Measurements from ENCODE around the gene PNPLA8.

PNPLA8 gene

DNA sequence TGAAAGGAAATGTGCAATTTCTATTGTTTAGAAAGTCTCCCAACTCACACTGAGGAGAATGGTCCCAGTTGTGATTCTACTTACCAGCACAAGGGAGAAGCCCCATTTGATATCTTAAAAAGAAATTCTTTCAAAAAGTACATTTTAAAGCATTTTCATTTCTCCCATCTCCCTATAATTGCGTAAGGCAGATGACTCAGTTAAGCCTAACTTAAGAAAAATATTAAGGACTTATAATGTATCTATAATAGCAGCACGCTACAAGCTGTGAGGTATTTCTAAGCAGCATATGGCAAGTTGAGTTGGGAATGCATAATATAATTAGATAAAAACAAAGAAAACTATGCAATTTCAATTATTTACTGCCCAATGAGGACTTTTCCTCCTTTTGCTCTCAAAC lies 61.2 kb downstream of the PNPLA8 start:
- DNase-seq: no peak

DNA sequence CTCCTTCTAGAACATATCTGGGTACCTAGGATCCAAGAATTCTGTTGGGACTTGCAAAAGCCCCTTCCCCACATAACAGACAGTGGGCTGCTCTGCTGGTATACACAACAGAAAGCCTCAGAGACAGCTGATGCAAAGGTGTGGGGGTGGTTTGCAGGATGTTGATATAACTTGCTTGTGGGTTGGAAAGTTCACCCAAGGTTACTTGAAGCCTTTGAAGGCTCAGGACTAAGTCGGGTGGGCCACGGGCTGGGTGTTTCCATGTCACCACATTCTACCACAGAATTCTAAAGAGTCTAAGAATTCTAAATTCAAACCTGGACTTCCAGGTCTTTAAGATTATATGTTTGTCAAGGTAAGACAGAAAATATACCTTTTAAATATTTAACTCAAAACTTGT lies 62.3 kb downstream of the PNPLA8 start:
- DNase-seq: no peak

DNA sequence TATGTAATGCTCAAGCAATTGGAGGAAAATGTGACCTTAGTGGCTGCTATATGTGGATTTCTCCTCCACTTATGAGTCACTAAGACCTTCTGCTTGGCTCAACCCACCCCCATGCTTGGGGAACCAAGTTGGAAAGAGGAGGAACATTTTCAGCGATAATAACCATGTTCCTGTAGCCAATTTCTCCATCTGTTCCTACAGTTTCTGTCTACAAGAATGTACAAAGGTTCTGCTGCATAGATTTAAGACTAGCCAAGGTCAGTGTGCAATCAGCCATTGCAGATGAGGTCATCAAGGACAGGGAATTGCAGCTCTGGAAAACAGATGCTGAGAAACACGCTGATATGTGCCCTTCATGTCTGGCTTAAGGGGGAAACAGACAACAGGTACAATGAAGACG lies 64.1 kb downstream of the PNPLA8 start:
- no peak for DNase-seq

GRCh38 chr7:108460964-108461363 lies 65.0 kb downstream of the PNPLA8 start:
- no peak for DNase-seq

GRCh38 chr7:108459922-108460551 lies 65.9 kb downstream of the PNPLA8 start:
- DNase-seq: no peak

DNA sequence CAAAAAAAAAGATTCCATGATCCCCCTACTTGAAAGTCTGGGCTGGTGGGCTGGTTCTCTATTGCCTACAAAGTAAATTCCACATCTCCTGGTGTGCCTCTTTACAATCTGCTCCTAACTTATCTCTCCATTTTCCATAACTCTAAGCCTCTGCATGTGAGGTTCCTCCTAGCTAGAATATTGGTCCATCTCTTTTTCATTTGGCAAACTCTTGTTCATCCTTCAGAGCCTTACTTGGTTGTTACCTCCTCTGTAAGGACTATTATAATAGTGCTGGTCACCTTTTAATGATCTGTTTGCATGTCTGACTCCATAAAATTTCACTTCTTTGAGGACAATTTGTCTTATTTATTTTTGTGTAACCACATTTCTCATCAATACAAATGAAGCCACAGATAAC lies 68.1 kb downstream of the PNPLA8 start:
- no peak for DNase-seq

DNA sequence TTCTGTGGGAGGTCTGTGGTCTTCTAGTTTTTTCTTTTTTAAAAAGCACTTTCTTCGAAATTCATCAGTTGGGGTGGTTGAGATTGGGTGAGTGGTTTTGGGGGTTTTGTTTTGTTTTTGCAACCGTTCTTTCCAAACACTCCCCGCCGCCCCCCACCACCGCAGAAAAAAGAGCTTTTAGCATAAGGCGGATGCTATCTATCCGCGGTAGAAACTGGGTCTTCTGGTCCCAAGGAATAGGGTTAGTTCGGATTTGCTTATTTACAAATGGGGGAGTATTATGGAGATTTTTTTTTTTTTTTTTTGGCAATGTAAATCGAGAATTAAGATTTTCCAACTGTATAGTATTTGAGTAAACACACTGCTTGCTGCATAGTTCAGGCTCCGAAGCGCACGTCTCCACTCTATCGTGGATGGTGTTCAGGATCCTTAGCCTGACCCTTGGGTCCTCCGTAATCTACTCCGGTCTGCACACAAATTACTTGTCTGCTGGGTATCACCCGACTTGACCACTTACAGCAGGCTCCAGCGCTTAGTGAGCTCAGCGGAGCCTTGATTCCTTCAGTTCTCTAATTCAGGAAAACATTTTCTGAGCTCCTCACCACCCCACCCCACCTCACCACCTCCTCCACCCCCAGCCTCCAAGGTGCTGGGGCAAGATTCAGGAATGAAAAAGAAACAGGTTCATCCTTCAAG lies 68.9 kb downstream of the PNPLA8 start:
- no peak for DNase-seq

DNA sequence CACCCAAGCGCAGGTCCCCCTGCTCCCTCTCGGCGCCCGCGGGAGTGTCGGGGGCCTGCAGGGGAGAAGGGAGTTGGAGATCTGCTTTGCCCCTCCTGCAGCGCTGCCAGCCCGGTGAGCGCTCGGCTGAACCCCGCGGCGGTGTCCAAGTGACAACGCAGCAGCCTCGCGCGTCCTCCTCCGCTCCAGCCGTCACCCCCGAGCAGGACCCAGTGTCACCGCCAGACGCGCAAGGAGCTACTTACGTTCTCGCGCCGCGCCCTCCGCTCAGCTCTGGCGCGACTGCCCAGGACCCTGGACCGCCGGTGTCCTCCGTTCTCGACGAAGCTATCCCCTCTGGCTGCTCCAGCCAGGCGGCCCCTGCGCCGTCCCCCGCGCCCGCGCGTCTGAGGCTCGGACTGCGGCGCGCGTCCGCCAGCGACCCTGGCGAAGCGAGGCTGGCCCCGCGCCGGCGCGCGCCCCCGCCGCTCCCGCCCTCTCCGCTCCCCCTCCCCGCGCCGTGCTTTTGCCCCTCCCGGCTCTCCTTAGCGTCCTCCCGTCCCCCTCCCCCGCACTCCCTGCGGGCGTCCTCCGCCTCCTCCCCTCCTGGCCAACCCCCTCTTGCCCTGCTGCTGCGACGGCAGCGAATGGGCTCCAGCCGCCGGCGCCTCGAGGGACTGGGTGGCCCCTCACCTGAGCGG lies 69.8 kb downstream of the PNPLA8 start, which contains the start of gene NRCAM:
Gene NRCAM (minus strand): TSS at position 439 of the 680 bp plus-strand sequence. CDS start 216,372 bp downstream, outside the sequence.
- no peak for DNase-seq

- DNase-seq: no peak
These were observed 70.4 kb downstream of the PNPLA8 start for GRCh38 chr7:108455551-108455997.

DNA sequence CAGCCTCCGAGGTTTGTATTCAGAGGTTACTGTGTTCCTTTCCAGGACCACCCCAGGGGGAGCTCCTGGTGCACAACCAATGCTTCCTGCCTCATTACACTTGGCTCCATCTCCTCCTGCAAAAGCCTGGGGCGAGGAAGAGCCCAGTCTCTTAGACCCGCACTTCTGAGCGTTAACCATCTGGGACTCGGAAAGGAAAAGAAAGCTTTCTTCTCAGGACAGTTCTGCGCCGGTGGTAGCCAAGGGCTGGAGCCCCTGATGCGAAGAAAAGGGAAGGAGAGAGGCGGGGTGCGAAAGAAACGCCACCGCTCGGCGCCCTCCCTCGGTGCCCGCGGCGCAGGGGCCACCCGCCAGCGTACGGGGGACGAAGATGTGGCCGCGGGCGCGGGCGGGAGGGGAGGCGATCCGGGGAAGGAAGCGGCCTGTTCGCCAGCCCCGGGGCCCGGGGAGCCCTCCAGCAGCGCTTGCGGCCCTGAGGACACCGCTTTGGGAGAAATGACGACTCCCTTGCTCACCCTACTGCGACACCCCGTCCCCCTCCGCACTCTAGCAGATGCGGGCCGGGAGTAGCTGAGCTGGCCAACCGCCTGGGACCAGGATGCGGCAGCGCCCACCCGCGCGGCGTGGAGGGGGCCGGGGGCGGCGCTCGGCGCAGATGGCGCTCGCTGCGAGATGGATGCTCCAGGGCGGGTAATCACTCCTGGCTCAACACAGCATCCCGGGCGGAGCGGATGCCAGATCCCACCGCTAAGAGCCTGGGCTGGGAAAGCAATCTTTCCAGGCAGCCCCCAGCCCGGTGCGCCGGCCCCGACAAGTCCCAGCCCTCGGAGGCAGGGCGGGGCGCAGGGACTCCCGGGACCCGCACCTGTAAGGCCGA lies 71.0 kb downstream of the PNPLA8 start:
- no peak for DNase-seq

GRCh38 chr7:108454317-108454673 lies 71.6 kb downstream of the PNPLA8 start:
- no peak for DNase-seq

- no peak for DNase-seq
These were observed 72.6 kb downstream of the PNPLA8 start for GRCh38 chr7:108453320-108453719.

- no peak for DNase-seq
These were observed 73.2 kb downstream of the PNPLA8 start for GRCh38 chr7:108452707-108453106.

GRCh38 chr7:108451296-108451848 lies 74.6 kb downstream of the PNPLA8 start:
- DNase-seq: no peak

GRCh38 chr7:108450160-108450559 lies 75.8 kb downstream of the PNPLA8 start:
- DNase-seq: no peak

- no peak for DNase-seq
These were observed 76.4 kb downstream of the PNPLA8 start for GRCh38 chr7:108449521-108449920.

GRCh38 chr7:108448584-108449505 lies 77.1 kb downstream of the PNPLA8 start:
- DNase-seq: no peak

GRCh38 chr7:108442039-108442568 lies 83.8 kb downstream of the PNPLA8 start:
- DNase-seq: no peak

DNA sequence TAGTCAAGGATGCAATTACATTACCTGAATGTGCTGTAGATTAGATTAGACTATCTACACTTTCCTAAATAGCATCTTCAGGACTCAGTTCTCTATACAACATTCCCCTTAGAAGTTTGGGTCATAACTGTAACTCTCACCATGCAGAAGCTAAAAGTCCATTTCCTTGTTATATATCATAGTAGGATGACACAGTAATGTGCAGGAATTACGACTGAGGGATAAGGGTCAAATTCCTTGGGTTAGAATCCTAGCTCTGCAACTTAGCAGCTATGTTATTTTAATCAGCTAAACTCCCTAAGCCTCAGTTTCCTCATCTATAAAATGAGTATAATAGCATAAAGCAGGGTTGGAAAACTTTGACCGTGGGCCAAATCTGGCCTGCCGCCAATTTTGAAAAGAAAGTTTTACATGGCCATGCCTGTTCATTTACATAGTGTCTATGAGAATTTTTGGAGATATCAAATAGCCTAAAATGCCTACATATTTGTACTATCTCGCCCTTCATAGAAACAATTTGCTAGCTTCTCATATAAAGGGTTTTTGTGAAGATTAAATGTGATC lies 84.5 kb downstream of the PNPLA8 start:
- DNase-seq: no peak

DNA sequence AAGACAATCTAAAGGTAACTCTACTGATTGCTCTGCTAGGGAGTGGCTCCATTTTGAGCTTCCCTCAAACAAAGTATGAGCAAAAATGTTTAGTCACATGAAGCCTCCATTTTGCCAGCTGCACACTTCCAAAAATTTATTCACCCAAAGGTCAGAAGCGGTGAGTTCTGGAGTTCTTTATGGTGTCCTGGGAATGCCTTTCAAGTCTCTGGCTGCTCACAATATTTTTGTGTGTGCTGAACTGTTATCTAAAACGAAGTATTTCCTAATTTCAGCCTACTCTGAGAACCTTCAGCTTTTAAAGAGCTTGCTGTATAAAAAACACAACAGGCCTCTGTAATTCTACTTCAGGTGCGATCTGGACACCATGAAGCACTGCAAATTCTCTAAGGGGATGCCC lies 85.3 kb downstream of the PNPLA8 start:
- DNase-seq: no peak

GRCh38 chr7:108436906-108437305 lies 89.0 kb downstream of the PNPLA8 start:
- no peak for DNase-seq

Data from T1000 (cell line).